GM23338 (cell line): Measurements from ENCODE around the gene SRSF1. TPM values are rescaled to one million over a fixed set of nuclear protein-coding genes. Genes with fewer than 3 reads are reported as not detected.

Experiments
- ATAC-seq: fragments of 200-7000 bp; cut with Tn5 transposase; 3 replicates; pipeline ENCODE4 v1.9.1; 2020
- DNase-seq: peaks from one replicate; pipeline ENCODE4 v3.0.0-alpha.2; 2015; ENCODE audit warnings: low spot score
- H2AFZ ChIP-seq: fragments of 200-600 bp; sonication (generic); 2 replicates; pipeline ENCODE4 v1.8.0; 2016; ENCODE audit warnings: antibody characterized with exemption, mild to moderate bottlenecking, moderate library complexity
- H3F3A ChIP-seq: fragments of 200-600 bp; sonication (generic); replicated peaks from 2 replicates; pipeline ENCODE4 v1.8.0; 2017; ENCODE audit warnings: antibody characterized with exemption, mixed run types, low read depth
- H3K27ac ChIP-seq: fragments of 200-600 bp; sonication (generic); 2 replicates; pipeline ENCODE4 v1.6.1; 2016; ENCODE audit warnings: low read depth
- H3K27me3 ChIP-seq: fragments of 200-600 bp; sonication (generic); 2 replicates; pipeline ENCODE4 v1.8.0; 2016; ENCODE audit warnings: mild to moderate bottlenecking, mixed run types, moderate library complexity; ENCODE audit not compliant: insufficient read depth
- H3K36me3 ChIP-seq: fragments of 200-600 bp; sonication (generic); 2 replicates; pipeline ENCODE4 v1.8.0; 2016; ENCODE audit warnings: mild to moderate bottlenecking; ENCODE audit not compliant: insufficient read depth
- H3K4me1 ChIP-seq: fragments of 200-600 bp; sonication (generic); 2 replicates; pipeline ENCODE4 v1.8.0; 2016; ENCODE audit warnings: mild to moderate bottlenecking, moderate library complexity; ENCODE audit not compliant: insufficient read depth
- H3K4me2 ChIP-seq: fragments of 200-600 bp; sonication (generic); 2 replicates; pipeline ENCODE4 v1.7.1; 2017; ENCODE audit warnings: mixed run types
- H3K4me3 ChIP-seq: fragments of 200-600 bp; sonication (generic); 2 replicates; pipeline ENCODE4 v1.6.1; 2016; ENCODE audit warnings: mixed run types
- H3K79me2 ChIP-seq: fragments of 200-600 bp; sonication (generic); replicated peaks from 2 replicates; pipeline ENCODE4 v1.8.0; 2017; ENCODE audit warnings: mild to moderate bottlenecking; ENCODE audit not compliant: insufficient read depth
- H3K9me2 ChIP-seq: fragments of 200-600 bp; sonication (generic); 2 replicates; pipeline ENCODE4 v1.8.0; 2017; ENCODE audit not compliant: insufficient read depth
- H4K20me1 ChIP-seq: fragments of 200-600 bp; sonication (generic); replicated peaks from 2 replicates; pipeline ENCODE4 v1.8.0; 2017; ENCODE audit warnings: mild to moderate bottlenecking; ENCODE audit not compliant: insufficient read depth
- H3K27ac Mint-ChIP-seq: 2 replicates; pipeline ENCODE4 v1.8.0; 2020; ENCODE audit warnings: inconsistent platforms, mild to moderate bottlenecking, moderate library complexity, mixed read lengths
- H3K27me3 Mint-ChIP-seq: 3 replicates; pipeline ENCODE4 v1.8.0; 2022; ENCODE audit warnings: low read depth, mild to moderate bottlenecking, moderate library complexity, mixed read lengths, inconsistent platforms; ENCODE audit not compliant: insufficient read depth, poor library complexity
- H3K36me3 Mint-ChIP-seq: 3 replicates; pipeline ENCODE4 v1.8.0; 2021; ENCODE audit warnings: low read depth, mild to moderate bottlenecking, inconsistent platforms, moderate library complexity, mixed read lengths
- H3K4me1 Mint-ChIP-seq: 3 replicates; pipeline ENCODE4 v1.8.0; 2020; ENCODE audit warnings: mild to moderate bottlenecking, inconsistent platforms, mixed read lengths
- H3K4me3 Mint-ChIP-seq: 3 replicates; pipeline ENCODE4 v1.8.0; 2021; ENCODE audit warnings: moderate library complexity, mild to moderate bottlenecking, inconsistent platforms, mixed read lengths
- H3K9me3 Mint-ChIP-seq: 3 replicates; pipeline ENCODE4 v1.8.0; 2020; ENCODE audit warnings: moderate library complexity, mild to moderate bottlenecking, inconsistent platforms, mixed read lengths
- CREB1 ChIP-seq: fragments of 250-450 bp; sonication (Bioruptor Pico); IDR thresholded peaks from 2 replicates; pipeline ENCODE4 v1.5.0; 2020; ENCODE audit warnings: low read depth, mild to moderate bottlenecking, moderate library complexity
- ETS1 ChIP-seq: IDR thresholded peaks from 2 replicates; pipeline ENCODE4 v1.6.1; 2016; ENCODE audit warnings: antibody characterized with exemption
- JUNB ChIP-seq: IDR thresholded peaks from one replicate; pipeline ENCODE4 v1.6.1; 2016; ENCODE audit warnings: antibody characterized with exemption; ENCODE audit not compliant: unreplicated experiment
- NANOG ChIP-seq: IDR thresholded peaks from 2 replicates; pipeline ENCODE4 v1.6.1; 2016; ENCODE audit warnings: antibody characterized with exemption, borderline replicate concordance
- POLR2AphosphoS5 ChIP-seq: IDR thresholded peaks from 2 replicates; pipeline ENCODE4 v1.6.1; 2016; ENCODE audit warnings: antibody characterized with exemption, low read depth
- REST ChIP-seq: IDR thresholded peaks from one replicate; pipeline ENCODE4 v1.6.1; 2018; ENCODE audit warnings: antibody characterized with exemption; ENCODE audit not compliant: unreplicated experiment
- STAT1 ChIP-seq: IDR thresholded peaks from one replicate; pipeline ENCODE4 v1.6.1; 2016; ENCODE audit warnings: antibody characterized with exemption; ENCODE audit not compliant: unreplicated experiment
- polyA plus RNA-seq: library from polyadenylated mRNA; unstranded; fragments of >200 nt; fragmentation: Nextera tagmentation; extraction: Ambion mirVana; gene quantifications from 2 replicates; pipeline ENCODE4 v1.2.1, GENCODE V29; 2016
- total RNA-seq: library from RNA; depleted of rRNA; stranded (reverse); fragments of >200 nt; shearing (Covaris generic); gene quantifications from 2 replicates; pipeline ENCODE4 v1.2.3, GENCODE V29; 2014
- TF ChIP-seq, protein P1 (sequence below): fragments of 250-450 bp; sonication (Bioruptor Pico); IDR thresholded peaks from 2 replicates; pipeline ENCODE4 v1.5.0; 2020; ENCODE audit warnings: mild to moderate bottlenecking, moderate library complexity
- TF ChIP-seq, protein P2 (sequence below), 2 experiments: fragments of 200-600 bp in 1 of 2; sonication (generic) in 1 of 2; conservative IDR thresholded peaks; 2 replicates each; pipeline versions ENCODE4 v1.5.1 to v1.6.1; 2016 to 2017; ENCODE audit warnings: antibody characterized with exemption in 2 of 2, low read depth in 2 of 2, mild to moderate bottlenecking in 2 of 2, moderate library complexity in 1 of 2

The SRSF1 gene
- total and polyA plus RNA-seq, 2 experiments from 2014 or later, result 413 to 584 TPM

DNA sequence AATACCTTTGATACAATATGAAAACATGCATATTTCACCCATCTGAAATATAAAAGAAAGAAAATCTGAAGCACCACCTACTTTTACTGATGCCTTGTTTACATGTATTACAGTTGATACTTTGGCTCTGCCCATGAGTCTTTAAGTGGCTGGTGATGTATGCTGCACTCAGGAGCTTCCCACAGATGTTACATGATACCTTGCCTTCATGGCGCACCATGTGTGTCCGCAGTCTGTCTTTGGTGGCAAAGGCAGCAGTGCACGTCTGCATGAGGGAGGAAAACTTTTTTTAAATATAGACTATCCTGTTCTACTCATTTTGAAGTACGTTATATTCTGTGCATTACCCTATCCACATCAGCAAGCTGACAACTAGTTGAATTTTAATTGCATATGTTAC lies 26.5 kb downstream of the SRSF1 start:
- H3K4me1 Mint-ChIP-seq, result peaks cover 18% of the 10 kb centered on the region; the same call in 2 of the 3 replicates
- H3K4me1 ChIP-seq, result no peaks in the 10 kb centered on the region; the same call in 1 of the 2 replicates
- H3K36me3 ChIP-seq, result peaks cover 41% of the 10 kb centered on the region; the same call in 1 of the 2 replicates
- no peak overlapping the region for H3K4me3 Mint-ChIP-seq
- TF ChIP-seq REST, result no peak
- TF ChIP-seq, protein P1, sequence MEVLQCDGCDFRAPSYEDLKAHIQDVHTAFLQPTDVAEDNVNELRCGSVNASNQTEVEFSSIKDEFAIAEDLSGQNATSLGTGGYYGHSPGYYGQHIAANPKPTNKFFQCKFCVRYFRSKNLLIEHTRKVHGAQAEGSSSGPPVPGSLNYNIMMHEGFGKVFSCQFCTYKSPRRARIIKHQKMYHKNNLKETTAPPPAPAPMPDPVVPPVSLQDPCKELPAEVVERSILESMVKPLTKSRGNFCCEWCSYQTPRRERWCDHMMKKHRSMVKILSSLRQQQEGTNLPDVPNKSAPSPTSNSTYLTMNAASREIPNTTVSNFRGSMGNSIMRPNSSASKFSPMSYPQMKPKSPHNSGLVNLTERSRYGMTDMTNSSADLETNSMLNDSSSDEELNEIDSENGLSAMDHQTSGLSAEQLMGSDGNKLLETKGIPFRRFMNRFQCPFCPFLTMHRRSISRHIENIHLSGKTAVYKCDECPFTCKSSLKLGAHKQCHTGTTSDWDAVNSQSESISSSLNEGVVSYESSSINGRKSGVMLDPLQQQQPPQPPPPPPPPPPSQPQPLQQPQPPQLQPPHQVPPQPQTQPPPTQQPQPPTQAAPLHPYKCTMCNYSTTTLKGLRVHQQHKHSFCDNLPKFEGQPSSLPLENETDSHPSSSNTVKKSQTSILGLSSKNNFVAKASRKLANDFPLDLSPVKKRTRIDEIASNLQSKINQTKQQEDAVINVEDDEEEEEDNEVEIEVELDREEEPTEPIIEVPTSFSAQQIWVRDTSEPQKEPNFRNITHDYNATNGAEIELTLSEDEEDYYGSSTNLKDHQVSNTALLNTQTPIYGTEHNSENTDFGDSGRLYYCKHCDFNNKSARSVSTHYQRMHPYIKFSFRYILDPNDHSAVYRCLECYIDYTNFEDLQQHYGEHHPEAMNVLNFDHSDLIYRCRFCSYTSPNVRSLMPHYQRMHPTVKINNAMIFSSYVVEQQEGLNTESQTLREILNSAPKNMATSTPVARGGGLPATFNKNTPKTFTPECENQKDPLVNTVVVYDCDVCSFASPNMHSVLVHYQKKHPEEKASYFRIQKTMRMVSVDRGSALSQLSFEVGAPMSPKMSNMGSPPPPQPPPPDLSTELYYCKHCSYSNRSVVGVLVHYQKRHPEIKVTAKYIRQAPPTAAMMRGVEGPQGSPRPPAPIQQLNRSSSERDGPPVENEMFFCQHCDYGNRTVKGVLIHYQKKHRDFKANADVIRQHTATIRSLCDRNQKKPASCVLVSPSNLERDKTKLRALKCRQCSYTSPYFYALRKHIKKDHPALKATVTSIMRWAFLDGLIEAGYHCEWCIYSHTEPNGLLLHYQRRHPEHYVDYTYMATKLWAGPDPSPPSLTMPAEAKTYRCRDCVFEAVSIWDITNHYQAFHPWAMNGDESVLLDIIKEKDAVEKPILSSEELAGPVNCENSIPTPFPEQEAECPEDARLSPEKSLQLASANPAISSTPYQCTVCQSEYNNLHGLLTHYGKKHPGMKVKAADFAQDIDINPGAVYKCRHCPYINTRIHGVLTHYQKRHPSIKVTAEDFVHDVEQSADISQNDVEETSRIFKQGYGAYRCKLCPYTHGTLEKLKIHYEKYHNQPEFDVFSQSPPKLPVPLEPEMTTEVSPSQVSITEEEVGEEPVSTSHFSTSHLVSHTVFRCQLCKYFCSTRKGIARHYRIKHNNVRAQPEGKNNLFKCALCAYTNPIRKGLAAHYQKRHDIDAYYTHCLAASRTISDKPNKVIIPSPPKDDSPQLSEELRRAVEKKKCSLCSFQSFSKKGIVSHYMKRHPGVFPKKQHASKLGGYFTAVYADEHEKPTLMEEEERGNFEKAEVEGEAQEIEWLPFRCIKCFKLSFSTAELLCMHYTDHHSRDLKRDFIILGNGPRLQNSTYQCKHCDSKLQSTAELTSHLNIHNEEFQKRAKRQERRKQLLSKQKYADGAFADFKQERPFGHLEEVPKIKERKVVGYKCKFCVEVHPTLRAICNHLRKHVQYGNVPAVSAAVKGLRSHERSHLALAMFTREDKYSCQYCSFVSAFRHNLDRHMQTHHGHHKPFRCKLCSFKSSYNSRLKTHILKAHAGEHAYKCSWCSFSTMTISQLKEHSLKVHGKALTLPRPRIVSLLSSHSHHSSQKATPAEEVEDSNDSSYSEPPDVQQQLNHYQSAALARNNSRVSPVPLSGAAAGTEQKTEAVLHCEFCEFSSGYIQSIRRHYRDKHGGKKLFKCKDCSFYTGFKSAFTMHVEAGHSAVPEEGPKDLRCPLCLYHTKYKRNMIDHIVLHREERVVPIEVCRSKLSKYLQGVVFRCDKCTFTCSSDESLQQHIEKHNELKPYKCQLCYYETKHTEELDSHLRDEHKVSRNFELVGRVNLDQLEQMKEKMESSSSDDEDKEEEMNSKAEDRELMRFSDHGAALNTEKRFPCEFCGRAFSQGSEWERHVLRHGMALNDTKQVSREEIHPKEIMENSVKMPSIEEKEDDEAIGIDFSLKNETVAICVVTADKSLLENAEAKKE (CRISPR knock-in tag), result no peak
- no peak for TF ChIP-seq ETS1
- TF ChIP-seq JUNB, result no peak
- TF ChIP-seq CREB1, result no peak
- no peak for TF ChIP-seq NANOG
- no peak for TF ChIP-seq POLR2AphosphoS5
- TF ChIP-seq, protein P2, sequence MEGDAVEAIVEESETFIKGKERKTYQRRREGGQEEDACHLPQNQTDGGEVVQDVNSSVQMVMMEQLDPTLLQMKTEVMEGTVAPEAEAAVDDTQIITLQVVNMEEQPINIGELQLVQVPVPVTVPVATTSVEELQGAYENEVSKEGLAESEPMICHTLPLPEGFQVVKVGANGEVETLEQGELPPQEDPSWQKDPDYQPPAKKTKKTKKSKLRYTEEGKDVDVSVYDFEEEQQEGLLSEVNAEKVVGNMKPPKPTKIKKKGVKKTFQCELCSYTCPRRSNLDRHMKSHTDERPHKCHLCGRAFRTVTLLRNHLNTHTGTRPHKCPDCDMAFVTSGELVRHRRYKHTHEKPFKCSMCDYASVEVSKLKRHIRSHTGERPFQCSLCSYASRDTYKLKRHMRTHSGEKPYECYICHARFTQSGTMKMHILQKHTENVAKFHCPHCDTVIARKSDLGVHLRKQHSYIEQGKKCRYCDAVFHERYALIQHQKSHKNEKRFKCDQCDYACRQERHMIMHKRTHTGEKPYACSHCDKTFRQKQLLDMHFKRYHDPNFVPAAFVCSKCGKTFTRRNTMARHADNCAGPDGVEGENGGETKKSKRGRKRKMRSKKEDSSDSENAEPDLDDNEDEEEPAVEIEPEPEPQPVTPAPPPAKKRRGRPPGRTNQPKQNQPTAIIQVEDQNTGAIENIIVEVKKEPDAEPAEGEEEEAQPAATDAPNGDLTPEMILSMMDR (conservative IDR thresholded peaks at IDR 0.05; ENCODE audit: low read depth in 2 of 2), result no peak
- TF ChIP-seq STAT1, result no peak
- H3K36me3 Mint-ChIP-seq, result peaks cover 55% of the 10 kb centered on the region
- peaks cover 6% of the 10 kb centered on the region for H3K27me3 Mint-ChIP-seq
- no peaks in the 10 kb centered on the region for H3K9me2 ChIP-seq
- H3K9me3 Mint-ChIP-seq, result no peaks in the 10 kb centered on the region
- no peak overlapping the region for H2AFZ ChIP-seq
- no peak overlapping the region for H3K4me2 ChIP-seq
- ATAC-seq (no peak), DNase-seq (no peak)
- H4K20me1 ChIP-seq, result peaks cover 35% of the 10 kb centered on the region
- no peak overlapping the region for H3K27ac ChIP-seq
- no peak overlapping the region for H3K27ac Mint-ChIP-seq
- peaks cover 56% of the 10 kb centered on the region for H3K79me2 ChIP-seq
- no peak overlapping the region for H3K4me3 ChIP-seq
- 0 out of 2 replicates have a peak, but pooled peaks cover 6% of the 10 kb centered on the region for H3F3A ChIP-seq
- no peaks in the 10 kb centered on the region for H3K27me3 ChIP-seq
